Kidney epithelial cell (primary cell): ENCODE measurements around the gene MMP20. TPM values are rescaled to one million over a fixed set of nuclear protein-coding genes. Genes with fewer than 3 reads are reported as not detected.

ENCODE experiments used
- DNase-seq: peaks from one replicate; pipeline ENCODE4 v3.0.0-alpha.2; 2010; ENCODE audit warnings: low read depth
- H3K27me3 ChIP-seq: 2 replicates; pipeline ENCODE4 v1.6.0; 2011; ENCODE audit warnings: low read length; ENCODE audit not compliant: control insufficient read depth, insufficient read depth
- H3K36me3 ChIP-seq: 2 replicates; pipeline ENCODE4 v1.5.1; 2011; ENCODE audit warnings: low read length; ENCODE audit not compliant: control insufficient read depth, insufficient read depth
- H3K4me3 ChIP-seq: 2 replicates; pipeline ENCODE4 v1.5.1; 2011; ENCODE audit warnings: low read depth, mild to moderate bottlenecking, control low read depth, low read length
- CTCF ChIP-seq: IDR thresholded peaks from 2 replicates; pipeline ENCODE4 v1.5.1; 2011; ENCODE audit warnings: mild to moderate bottlenecking, moderate library complexity, low read length, control low read depth, inconsistent platforms; ENCODE audit not compliant: insufficient read depth, poor library complexity, severe bottlenecking
- total RNA-seq: library from RNA; depleted of rRNA; stranded (reverse); fragments of >200 nt; gene quantifications from 2 replicates; pipeline ENCODE4 v1.2.3, GENCODE V29; 2015

MMP20 gene
- total RNA-seq, 1 donor from 2014 or later = not detected

DNA sequence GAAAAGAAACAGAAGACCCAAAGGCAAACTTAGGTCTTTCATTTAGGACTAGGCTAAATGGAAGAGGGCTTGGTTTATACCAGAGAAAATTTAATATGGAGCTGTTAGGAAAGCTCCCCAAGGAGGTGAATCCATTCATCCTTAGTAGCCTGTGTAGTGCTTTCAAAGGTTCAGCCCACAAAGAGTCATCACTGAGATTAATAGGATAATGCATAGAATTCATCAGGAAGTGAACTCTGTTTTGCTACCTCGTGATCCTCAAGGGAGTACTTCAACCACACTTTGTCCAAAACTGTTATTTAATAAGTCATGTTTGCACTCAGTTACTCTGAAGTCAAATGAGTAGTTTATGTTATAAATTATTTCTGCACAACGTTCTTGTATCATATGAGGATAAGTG lies 51.3 kb downstream of the MMP20 start:
- TF ChIP-seq CTCF = no peak
- Histone ChIP-seq H3K27me3 (no peaks in the 10 kb centered on the region), H3K36me3 (no peaks in the 10 kb centered on the region), H3K4me3 (no peak overlapping the region)
- DNase-seq = no peak

DNA sequence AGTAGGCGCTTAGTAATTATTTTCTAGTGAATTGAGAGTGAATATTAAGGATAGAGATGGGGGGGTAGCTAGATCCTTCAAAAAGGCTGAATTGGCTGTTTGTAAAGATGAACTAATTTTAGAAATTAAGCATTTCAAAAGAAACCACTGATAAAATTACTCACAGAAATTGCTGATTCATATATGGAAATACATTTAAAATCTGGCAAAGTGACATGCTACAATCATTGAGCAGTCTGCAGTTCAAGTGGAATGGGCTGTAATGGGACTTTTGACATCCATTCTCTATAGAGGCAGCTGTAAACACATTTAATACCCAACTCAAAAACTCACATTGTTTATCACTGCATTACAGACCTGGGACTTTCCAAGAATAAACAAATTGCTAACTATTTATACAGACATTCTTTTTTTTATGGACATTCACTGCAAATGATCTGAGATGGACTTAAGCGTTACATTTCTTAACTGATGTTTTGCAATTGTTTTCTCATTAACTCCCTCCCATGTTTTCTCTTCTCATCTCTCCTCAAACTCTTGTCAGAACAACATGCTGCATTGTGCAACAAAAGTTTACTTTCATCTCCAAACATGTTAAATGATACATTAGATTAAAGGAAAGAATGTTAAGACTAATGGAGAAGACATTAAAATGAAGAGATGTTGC lies 52.4 kb downstream of the MMP20 start:
- no peak for TF ChIP-seq CTCF
- DNase-seq = no peak
- H3K27me3 ChIP-seq = no peaks in the 10 kb centered on the region
- H3K36me3 ChIP-seq = no peaks in the 10 kb centered on the region
- no peak overlapping the region for H3K4me3 ChIP-seq

GRCh38 chr11:102568851-102569250 lies 56.3 kb downstream of the MMP20 start:
- Histone ChIP-seq H3K27me3 (no peaks in the 10 kb centered on the region), H3K4me3 (no peak overlapping the region), H3K36me3 (no peaks in the 10 kb centered on the region)
- no peak for DNase-seq
- no peak for TF ChIP-seq CTCF

- no peaks in the 10 kb centered on the region for H3K36me3 ChIP-seq
- no peaks in the 10 kb centered on the region for H3K27me3 ChIP-seq
- no peak for DNase-seq
- TF ChIP-seq CTCF = no peak
- no peak overlapping the region for H3K4me3 ChIP-seq
These were observed 59.0 kb downstream of the MMP20 start for GRCh38 chr11:102566112-102566511.

GRCh38 chr11:102564110-102564509 lies 61.0 kb downstream of the MMP20 start:
- no peak overlapping the region for H3K4me3 ChIP-seq
- H3K36me3 ChIP-seq = no peaks in the 10 kb centered on the region
- no peak for TF ChIP-seq CTCF
- no peaks in the 10 kb centered on the region for H3K27me3 ChIP-seq
- DNase-seq = peak; percentile 89

DNA sequence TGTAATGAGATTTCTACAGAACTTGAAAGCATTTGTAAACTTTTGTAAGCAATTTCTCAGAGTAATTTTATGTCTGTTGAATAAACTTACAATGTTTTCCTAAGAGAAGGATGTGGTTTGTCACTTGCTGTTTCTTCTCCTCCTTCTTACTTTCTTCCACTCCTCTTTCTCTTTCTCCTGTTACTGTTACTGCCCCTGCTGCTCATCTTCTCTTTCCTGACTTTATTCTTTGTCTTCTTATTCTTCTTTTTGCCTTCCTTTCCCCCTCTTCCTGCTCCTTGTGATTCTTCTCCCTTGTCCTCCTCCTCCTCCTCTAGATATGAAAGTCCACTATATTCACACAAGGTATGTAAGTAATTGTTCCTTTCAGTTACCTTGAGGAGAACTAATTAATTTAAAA lies 63.5 kb downstream of the MMP20 start:
- no peak for DNase-seq
- no peak for TF ChIP-seq CTCF
- no peak overlapping the region for H3K4me3 ChIP-seq
- H3K27me3 ChIP-seq = no peaks in the 10 kb centered on the region
- no peaks in the 10 kb centered on the region for H3K36me3 ChIP-seq
